Fibroblast of skin of abdomen (primary cell): ENCODE measurements around the gene MEIS1.

ENCODE experiments used
- DNase-seq: peaks from one replicate; pipeline ENCODE4 v3.0.0-alpha.2; 2013

MEIS1 gene

DNA sequence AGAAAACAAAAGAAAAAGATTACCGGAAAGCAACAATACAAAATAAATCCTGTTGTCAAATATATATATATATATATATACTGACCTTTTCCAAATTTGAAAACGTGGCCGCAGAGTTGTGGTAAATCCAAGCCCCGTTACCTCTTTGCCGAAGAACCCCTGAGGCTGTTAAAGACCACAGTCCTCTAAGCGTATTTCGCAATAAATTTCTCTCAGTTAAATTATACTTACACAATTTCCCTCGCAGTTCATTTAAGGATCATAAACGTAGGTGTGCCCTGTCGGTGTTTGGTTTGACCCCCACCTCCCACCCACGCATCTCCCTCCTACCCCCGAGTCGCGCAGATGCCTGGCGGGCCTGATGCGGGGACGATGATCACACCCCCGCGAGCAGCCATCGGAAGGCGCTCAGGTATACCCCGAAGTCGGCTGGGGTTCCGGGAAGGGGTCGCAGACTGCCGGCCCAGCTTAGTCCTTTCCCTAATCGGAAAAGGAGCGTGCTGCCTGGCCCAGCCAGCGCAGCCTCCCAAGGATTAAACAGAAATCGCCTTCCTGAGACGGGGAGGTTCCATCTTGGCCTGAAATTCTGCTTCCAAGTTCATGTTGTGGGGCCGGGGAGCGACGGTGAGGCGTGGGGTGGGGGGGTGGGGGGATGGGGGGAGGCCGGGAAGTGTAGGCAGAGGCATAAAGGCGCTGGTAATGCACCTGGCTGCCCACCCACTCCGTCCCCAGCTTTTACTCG, 2.9 kb upstream of the MEIS1 start:
- no peak for DNase-seq

DNA sequence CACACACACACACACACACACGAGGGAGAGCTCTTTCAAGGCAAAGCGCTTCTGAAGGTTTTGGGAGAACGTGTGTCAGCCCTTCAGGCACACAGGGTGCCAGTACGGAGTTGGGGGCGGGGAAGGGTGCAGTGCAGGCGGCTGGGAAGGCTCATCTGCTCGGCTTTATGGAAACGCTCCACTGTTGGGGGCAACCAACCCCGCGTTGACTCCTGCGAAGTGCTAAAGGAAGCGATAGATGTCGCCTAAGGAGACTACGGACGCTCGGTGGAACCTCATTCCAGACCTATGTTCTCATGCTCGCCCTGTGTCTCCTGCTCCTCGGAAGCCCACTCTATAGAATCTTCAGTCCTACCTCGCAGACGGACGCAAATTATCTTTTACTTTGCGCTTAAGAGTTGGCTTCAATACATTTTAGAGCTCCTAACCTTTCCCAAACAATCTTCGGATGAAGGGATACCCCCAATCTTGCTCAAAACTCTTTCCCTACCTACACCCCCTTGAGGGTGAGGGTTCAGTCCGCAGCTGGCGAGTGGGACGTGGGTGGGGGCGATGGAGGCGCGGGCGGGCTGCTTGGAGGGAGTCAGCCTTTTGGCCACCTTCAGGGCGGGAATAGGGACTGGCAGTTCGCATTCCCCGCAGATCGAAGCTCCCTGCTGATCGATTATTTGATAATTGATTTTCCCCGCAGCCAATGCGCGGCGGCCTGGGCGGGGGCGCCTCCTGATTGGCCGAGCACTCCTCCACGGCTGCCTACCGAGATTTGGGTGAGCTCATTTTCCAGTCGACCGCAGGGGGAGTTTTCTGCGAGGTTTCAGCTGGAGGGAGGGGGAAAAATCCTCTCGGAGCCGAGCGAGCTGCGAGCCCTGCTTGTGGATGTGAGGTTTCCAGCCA, 1.9 kb upstream of the MEIS1 start:
- peak; percentile 99 for DNase-seq

DNA sequence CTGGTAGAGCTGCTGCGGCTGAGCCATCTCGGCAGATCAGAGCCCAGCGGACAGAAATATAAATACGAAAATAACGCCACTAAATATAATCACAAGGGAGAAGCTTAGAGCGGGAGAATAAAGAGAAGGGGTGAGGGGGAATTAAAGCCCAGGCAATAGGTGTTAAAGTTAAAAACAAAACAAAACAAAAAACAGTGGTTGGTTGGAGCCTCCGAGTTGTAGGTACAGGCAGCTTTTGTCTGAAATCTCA, 1.3 kb upstream of the MEIS1 start:
- DNase-seq, result no peak

DNA sequence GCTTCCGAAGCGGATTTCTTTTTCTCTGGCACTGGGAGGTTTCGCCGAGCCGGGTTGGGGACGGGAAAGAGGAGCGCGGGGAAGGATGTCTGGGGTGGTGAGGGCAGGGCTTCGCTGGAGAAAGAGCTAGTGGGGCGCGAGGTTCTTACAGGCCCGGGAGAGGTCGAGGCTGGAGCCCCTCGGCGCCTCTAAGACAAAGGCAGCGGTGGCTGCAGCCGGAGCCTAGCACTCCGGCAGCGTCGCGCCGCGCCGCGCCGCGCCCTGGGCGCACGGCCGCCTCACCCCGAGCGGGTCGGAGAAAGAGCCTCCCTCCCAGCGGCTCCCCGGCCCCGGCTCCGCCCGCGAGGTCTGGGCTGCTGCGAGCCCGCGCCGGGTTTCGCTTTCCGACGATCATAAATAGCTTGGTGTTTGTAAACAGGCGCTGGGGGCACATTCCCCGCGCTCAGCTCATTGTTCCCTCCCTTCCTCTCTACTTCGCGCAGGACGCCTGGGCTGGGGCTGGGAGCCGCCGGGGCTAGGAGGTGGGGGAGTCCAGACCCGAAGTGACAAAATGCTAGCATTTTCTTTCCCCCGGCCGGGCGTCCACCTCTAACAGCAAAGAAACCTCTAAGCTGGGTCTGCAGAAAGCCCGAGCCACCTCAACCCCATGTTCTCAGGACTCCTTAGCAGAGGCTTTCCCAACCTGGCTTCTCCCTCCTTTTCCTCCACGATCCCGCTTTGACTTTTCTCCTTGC, 813 bp upstream of the MEIS1 start:
- DNase-seq, result peak; percentile 72

DNA sequence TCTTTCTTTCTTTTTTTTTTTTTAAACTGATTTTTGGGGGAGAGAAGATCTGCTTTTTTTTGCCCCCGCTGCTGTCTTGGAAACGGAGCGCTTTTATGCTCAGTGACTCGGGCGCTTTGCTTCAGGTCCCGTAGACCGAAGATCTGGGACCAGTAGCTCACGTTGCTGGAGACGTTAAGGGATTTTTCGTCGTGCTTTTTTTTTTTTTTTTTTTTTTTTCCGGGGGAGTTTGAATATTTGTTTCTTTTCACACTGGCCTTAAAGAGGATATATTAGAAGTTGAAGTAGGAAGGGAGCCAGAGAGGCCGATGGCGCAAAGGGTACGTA, 587 bp downstream of the MEIS1 start:
- DNase-seq, result no peak

DNA sequence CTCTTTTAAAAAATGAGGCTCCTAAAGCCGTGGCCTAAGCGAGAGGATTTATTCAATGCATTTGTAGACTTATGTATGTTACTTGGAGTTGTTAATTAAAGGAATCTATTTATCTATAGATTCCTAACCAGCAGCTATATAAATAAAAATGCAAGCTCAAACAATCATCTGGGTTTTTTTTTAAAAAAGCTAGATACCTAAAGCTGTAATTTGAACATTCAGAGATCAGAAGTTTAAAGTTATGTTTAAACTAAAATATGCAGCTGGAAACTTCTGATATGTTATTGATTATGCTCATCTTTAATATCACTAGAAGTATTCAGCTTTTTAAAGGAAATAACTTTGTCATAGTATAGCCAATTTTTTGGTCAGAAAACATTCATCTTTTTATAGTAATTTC, 1.0 kb downstream of the MEIS1 start:
- DNase-seq, result no peak

DNA sequence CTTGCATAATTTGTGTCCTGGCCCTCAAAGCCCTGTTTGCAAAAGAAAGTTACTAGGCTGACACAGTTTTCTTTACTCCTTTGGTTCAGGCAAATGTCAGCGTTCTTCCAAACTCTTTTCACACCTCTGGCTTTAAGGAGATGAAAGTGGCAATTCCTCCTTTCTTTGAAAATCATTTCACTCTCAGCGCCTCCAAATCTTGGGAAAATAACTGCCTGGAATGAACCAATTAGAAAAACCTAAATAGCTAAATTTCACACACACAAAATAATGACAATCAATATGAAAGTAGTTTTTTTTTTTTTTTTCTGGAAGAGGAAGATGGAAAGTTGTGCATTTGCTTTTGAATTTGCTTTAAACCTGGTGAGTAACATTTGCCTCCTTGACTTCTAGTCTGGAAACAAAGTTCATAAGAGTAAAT, 1.7 kb downstream of the MEIS1 start:
- no peak for DNase-seq

DNA sequence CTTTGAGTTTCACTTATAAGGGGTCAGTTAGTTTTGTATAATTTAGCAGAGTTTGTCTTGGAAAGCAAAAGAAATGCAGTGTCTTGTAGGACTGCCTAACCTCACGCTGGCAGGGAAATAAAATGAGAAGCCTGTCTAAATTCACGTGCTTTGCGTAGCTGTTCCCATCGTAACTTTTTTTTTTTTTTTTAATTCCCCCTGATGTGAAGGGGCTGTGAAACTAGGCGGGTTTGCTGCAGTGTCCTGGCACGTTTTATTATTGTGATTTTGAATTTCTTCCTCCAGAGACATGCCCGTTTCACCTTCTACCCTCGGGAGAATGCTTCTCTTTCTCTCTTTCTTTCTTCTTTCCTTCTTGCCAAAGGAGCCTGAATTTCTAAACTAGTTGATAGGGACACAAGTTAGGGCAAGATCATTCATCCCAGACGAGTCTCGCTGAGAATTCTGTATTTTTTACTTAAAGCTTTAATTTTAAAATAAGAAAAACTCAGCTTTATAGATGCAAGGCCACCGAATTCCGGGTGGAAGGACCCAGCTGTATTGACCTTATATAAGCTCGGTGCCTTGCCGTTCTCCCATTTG, 2.3 kb downstream of the MEIS1 start:
- DNase-seq, result no peak

DNA sequence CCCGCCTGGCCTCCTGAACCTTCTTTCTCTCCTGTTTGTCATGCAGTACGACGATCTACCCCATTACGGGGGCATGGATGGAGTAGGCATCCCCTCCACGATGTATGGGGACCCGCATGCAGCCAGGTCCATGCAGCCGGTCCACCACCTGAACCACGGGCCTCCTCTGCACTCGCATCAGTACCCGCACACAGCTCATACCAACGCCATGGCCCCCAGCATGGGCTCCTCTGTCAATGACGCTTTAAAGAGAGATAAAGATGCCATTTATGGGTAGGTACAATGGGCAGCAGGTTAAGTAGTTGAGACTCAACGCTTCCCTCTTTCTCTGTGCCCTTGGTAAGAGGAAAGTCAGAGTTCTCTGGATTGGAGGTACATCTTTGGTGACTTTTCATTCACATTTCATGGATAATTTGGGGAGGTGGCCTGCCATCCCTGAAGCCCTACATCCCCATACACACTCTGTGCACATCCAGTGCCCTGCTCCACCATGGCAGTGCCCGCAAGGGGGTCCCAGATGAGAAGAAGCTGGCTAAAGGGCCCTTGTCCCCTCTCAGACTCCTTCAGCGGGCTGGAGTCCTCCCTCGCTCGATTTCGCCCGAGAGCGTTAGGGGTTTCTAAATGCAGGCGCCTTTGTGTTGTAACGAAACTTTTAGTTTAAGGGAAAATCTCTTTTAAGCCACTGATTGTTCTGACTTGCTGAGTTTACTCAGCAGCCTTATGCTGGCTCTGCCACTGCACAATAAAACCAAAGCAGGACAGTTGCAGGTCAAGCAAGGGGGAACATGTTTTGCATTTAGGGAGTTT, 3.0 kb downstream of the MEIS1 start:
- no peak for DNase-seq

DNA sequence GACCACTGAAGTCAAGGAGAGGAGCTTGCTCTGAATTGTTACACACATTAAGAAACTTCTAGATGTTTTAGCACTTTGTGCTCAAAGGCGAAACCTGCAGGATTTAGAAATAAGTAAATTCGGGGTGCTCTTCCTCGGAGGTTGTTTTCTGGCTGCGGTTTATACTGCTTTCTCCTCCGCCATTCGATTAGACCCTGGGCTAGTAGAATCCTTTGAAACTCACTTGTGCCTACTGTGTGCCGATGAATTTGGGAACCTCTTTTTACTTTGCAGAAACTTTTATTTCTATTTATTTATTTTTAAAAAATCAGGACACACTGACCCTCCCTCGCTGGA, 3.5 kb downstream of the MEIS1 start:
- DNase-seq, result no peak

DNA sequence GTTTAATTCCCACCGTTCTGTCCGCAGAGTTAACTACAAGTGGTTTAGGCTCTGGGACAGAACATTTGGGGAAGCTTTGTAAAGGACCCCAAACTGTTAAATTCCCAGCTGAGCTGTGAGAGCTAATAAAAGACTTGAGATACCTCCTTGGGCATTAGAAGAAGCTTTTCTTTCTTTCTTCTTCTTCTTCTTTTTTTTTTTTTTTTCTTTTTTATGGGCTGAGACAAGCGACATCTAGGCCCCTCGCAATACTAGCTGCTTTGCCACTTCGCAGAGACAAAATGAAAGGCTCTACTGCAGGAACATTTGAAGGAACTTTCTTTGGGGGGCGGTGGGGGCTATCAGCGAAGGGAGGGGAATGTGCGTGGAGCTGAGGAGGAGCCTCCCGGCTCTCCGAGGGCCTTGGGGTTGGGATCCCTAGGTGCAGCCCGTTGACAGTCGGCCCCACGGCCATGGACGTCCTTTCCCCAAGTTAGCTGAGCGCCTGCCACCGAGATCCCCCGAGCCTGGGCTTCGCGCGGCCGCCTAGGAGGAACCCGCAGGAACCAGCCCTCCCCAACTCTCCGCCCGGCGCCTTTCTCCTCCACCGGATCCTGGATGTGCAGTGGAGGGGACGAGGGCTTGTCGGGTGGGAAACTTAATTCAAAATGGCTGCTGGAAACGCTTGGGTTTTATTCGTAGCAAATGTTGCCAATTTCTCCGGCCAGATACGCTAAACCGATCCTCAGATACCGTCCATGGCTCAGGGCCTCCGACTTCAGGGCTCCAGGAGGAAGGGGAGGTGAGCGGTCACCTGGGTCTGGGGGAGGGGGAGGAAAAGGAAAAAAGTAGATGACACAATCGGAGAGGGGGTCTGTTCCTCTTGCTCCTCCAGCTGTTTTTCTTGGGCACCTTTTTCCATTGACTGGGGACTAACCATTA, 4.2 kb downstream of the MEIS1 start:
- DNase-seq, result peak; percentile 39

DNA sequence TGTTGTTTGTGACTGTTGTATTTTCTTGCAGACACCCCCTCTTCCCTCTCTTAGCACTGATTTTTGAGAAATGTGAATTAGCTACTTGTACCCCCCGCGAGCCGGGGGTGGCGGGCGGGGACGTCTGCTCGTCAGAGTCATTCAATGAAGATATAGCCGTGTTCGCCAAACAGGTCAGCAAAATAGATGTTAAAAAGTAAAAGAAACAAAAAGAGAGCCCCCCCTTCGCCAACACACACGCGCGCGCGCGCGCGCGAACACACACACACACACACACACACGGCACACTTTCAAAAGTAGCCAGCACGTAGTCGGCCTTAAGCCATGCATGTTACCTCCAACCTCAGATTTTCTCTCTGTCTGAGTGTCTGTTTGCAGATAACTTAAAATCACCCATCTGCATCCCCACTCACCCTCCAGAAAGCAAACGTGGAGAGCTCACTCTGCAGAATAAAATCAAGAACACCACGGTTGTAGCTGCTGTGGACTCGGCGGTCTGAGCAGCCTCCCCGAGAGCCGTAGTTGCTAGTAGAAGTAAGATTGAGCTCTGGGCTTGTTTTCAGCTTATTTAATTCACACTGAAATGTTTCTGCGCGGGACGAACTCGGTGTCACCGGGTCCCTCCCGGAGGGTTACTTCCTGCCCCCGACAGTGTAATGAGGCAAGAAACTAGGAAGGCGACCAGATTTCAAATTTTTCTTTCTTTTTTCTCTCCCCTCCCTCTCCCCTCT, 5.1 kb downstream of the MEIS1 start:
- peak; percentile 53 for DNase-seq

DNA sequence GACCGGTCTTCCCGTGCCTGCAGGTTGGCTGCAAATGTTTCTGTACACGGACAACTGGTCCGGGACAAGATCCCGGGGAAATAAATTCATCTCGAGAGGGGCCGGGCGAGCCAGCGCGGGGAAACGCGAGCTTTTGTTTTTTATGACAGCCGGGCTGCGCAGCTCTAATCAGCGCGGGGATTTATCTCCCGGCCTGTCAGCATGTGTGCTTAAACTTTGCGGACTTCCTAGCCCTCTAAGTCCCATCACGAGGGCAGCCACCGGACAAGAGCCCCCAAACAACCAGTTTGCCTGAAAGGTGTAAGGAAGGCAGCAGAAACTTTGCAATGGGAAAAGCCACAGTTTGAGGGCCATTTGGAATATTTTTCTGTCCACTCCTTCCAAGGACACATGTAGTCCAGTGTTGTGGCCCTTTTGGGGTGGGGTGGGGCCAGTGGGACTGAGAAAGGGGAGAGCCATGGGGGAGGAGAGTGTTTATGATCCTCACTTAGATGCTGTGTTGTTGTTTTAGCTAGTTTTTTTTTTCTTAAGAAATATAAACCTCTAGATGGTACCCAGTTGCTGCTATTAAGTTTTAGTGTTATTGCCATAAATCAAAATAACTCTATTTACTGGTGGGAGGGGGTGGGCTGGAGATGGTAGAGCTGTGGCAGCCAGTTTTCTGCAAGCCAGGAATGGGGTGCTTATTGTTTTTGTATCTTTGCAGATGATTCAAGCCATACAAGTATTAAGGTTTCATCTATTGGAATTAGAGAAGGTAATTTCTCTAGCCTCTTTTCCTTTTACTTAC, 6.0 kb downstream of the MEIS1 start:
- peak; percentile 68 for DNase-seq

DNA sequence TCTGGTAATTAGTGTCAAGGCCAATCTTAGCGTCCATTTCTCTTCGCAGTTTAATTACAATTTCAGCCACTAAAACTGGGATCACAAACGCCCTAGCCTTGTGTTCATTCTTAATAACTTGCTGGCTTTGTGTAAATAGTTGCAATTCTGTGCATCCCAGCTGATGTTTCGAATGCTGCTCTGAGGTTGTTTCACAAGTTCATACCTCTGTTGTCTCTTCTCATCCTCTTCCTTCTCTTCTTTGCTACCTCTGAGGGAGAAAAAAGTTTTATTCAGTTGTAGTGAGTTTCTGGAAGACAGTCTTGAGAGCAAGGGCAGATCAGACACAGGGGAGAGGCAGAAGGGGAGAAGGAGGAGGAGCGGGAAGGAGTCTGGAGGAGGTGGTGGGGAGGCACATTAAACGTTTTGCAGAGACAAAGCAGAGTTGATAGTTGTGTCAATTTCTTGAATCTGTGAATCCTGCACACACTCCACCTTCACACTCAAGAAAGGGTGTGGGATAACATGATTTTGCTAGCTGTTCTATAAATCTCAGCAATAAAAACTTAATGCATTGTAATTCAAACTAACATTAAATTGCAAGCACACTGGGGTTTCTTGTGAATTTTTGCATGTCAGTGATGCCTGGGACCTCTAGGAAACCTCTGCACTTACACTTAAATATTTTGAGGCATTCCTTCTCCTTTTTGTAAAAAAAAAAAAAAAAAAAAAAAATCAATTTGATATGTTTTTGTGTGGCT, 6.8 kb downstream of the MEIS1 start:
- no peak for DNase-seq

DNA sequence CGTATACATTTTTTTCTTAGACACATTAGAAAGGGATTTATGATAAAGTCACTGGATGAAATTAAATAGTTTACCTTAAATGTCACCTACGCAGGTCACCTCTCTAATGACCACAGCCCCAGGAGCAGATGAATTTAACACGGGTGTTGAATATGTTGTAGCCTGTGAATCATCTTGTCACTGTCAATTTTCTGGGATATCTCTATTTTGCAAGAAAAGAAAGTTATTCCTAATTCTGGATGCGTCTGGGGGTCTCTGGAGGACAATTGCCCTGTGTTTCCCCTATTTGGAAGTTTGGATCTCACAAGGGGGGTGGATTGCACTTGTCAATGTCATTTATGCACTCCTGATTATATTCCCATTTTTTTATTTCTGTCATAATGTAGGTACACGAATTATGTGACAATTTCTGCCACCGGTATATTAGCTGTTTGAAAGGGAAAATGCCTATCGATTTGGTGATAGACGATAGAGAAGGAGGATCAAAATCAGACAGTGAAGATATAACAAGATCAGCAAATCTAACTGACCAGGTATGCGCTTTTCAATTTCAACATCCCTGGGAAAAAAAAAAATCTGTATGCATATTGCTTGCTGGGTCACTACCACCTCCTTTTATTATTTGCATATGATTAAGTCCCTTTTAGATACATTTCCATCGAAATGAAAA, 7.7 kb downstream of the MEIS1 start:
- DNase-seq, result no peak

DNA sequence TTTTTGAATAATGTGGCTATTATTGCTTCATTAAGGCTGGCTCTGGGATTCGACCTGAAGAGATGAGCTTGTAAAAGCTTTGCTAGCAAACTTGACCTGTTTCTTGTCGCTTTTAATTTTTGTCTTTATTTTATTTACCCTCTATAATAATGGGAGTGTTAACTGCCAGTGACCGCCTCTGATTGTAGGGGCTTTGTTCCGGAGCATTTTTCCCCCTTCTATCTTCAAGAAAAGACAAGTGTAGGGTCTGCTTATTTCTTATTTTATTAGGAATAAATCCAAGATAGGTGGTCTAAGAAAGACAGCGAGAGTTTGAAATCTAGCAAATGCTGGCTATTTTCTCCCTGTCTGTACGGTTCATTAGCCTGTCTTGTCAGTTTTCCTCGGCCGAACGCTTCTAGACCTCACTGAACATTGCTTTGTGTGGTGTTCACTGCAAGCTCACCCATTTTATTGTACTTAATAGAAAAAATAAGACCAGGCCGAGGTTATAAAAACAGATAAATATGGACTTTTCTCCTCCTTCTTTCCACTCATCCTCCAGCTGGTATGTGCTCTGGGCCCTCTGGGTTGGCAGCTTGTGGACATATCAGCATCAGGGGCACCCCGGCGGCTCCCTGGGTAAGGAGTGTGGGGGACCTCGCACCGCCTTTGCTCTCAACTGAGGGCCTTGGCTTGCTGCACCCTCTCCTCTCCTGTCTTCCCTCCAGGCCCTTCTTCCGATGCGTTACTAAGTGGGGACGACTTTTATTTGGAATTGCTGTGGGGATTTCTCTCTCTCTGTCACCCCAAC, 8.5 kb downstream of the MEIS1 start:
- DNase-seq, result peak; percentile 49

DNA sequence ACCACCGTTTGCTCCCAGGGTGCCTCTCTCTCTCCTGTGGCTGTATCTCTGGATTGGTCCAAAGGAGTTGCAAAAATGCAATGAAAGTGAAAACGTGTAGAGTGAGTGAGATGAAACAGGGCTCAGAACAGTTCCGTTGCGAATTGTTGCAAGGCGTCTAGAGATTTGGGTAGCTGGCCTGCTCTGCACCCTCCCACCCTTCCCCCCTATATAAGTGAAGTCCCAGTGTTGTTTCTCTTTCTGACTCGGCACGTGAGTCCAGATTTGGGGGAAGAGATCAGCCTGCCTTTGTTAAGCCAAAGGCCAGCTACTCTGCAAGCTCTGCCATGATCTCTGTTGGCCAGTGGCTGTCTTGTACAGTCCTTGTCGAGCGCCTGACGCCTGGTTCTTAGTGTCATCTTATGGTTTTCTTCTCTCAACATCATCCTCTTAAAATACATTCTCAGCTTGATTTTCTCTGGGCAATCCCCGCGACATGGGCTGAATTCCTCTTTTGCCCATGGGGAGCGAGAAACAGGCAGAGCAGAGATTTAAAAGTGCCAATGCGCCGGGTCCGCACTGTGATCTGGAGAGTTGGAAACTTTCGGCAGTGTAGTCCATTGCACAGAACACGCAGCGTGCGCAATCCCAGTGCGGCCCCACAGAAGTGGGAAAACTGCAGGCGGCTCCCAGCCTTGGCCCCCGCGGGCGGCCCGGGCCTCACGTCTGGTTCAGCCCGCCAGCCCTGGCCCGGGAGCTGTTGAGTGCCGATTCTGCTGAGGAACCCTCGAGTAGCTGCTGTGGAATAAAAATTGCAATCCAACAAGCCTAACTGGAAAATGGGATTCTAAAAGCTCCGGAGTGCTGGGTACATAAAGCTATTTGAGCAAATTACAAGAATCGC, 9.3 kb downstream of the MEIS1 start:
- peak; percentile 69 for DNase-seq
